HFFc6 (cell line): Measurements from ENCODE around the gene ZSWIM7. TPM values are rescaled to one million over a fixed set of nuclear protein-coding genes. Genes with fewer than 3 reads are reported as not detected.

Experiments used
- DNase-seq: peaks from one replicate; pipeline ENCODE4 v3.0.0-alpha.2; 2018
- H3K27ac Mint-ChIP-seq: 2 replicates; pipeline ENCODE4 v1.8.0; 2020; ENCODE audit warnings: mild to moderate bottlenecking, mixed read lengths
- H3K27me3 Mint-ChIP-seq: 2 replicates; pipeline ENCODE4 v1.8.0; 2021; ENCODE audit warnings: mild to moderate bottlenecking, moderate library complexity, mixed read lengths; ENCODE audit not compliant: insufficient read depth
- H3K36me3 Mint-ChIP-seq: 2 replicates; pipeline ENCODE4 v1.8.0; 2021; ENCODE audit warnings: low read depth, mixed read lengths
- H3K4me1 Mint-ChIP-seq: 2 replicates; pipeline ENCODE4 v1.8.0; 2020; ENCODE audit warnings: low read depth, mixed read lengths
- H3K4me3 Mint-ChIP-seq: 2 replicates; pipeline ENCODE4 v1.8.0; 2020; ENCODE audit warnings: mild to moderate bottlenecking, moderate library complexity, mixed read lengths
- H3K9me3 Mint-ChIP-seq: 2 replicates; pipeline ENCODE4 v1.8.0; 2020; ENCODE audit warnings: mild to moderate bottlenecking, mixed read lengths
- CTCF ChIP-seq: fragments of 200-600 bp; sonication (generic); IDR thresholded peaks from 2 replicates; pipeline ENCODE4 v1.5.0; 2021; ENCODE audit warnings: antibody characterized with exemption, mild to moderate bottlenecking
- total RNA-seq, 6 experiments: library from RNA; stranded (reverse); fragmentation: NEBNext Ultra II Directional; extraction: Animal tissue kit (Norgen Biotek cat#: 25700); gene quantifications; 2 replicates in 1 of 6; 3 replicates in 5 of 6; pipeline ENCODE4 v1.2.3, GENCODE V29; 2021

The ZSWIM7 gene
- total RNA-seq, 6 experiments from 2014 or later, result 11.4 to 17.7 (median 15.5) TPM

- TF ChIP-seq CTCF, result no peak
- DNase-seq, result no peak
Measured at GRCh38 chr17:15971098-15971678, 28.3 kb downstream of the ZSWIM7 start.

GRCh38 chr17:15970500-15970899, 29.0 kb downstream of the ZSWIM7 start:
- DNase-seq, result no peak
- peaks cover 3% of the 10 kb centered on the region for H3K27me3 Mint-ChIP-seq
- H3K4me3 Mint-ChIP-seq, result no peak overlapping the region
- TF ChIP-seq CTCF, result no peak
- H3K27ac Mint-ChIP-seq, result no peak overlapping the region
- H3K4me1 Mint-ChIP-seq, result peaks cover 11% of the 10 kb centered on the region; the same call in 1 of the 2 replicates
- H3K9me3 Mint-ChIP-seq, result no peaks in the 10 kb centered on the region
- H3K36me3 Mint-ChIP-seq, result no peaks in the 10 kb centered on the region

More at GRCh38 chr17:15971098-15971678, 28.3 kb downstream of the ZSWIM7 start:
- Mint-ChIP-seq H3K9me3 (no peaks in the 10 kb centered on the region), H3K27me3 (peaks cover 3% of the 10 kb centered on the region), H3K27ac (no peak overlapping the region), H3K4me1 (peaks cover 6% of the 10 kb centered on the region; the same call in 1 of the 2 replicates), H3K4me3 (no peak overlapping the region), H3K36me3 (no peaks in the 10 kb centered on the region)

GRCh38 chr17:15969463-15969862, 30.0 kb downstream of the ZSWIM7 start:
- H3K4me3 Mint-ChIP-seq, result no peak overlapping the region
- DNase-seq, result no peak
- no peak overlapping the region for H3K27ac Mint-ChIP-seq
- H3K9me3 Mint-ChIP-seq, result no peaks in the 10 kb centered on the region
- H3K27me3 Mint-ChIP-seq, result peaks cover 3% of the 10 kb centered on the region
- H3K36me3 Mint-ChIP-seq, result no peaks in the 10 kb centered on the region
- H3K4me1 Mint-ChIP-seq, result peaks cover 11% of the 10 kb centered on the region; the same call in 1 of the 2 replicates
- no peak for TF ChIP-seq CTCF

GRCh38 chr17:15967706-15968399, 31.7 kb downstream of the ZSWIM7 start:
- H3K36me3 Mint-ChIP-seq, result no peaks in the 10 kb centered on the region
- no peak overlapping the region for H3K27ac Mint-ChIP-seq
- TF ChIP-seq CTCF, result no peak
- H3K27me3 Mint-ChIP-seq, result peaks cover 3% of the 10 kb centered on the region
- H3K4me3 Mint-ChIP-seq, result no peak overlapping the region
- peaks cover 18% of the 10 kb centered on the region for H3K4me1 Mint-ChIP-seq
- no peak for DNase-seq
- no peaks in the 10 kb centered on the region for H3K9me3 Mint-ChIP-seq

GRCh38 chr17:15966879-15967248, 32.6 kb downstream of the ZSWIM7 start:
- no peak overlapping the region for H3K4me3 Mint-ChIP-seq
- no peak for TF ChIP-seq CTCF
- no peaks in the 10 kb centered on the region for H3K9me3 Mint-ChIP-seq
- peaks cover 3% of the 10 kb centered on the region for H3K27me3 Mint-ChIP-seq
- peaks cover 18% of the 10 kb centered on the region for H3K4me1 Mint-ChIP-seq
- H3K27ac Mint-ChIP-seq, result no peak overlapping the region
- DNase-seq, result no peak
- no peaks in the 10 kb centered on the region for H3K36me3 Mint-ChIP-seq
